C4-2B (cell line): ENCODE data around the gene OARD1.

Experiments used
- H3K27ac ChIP-seq: fragments of 450-650 bp; 2 replicates; pipeline ENCODE4 v1.5.1; 2017
- ZFX ChIP-seq: fragments of 450-650 bp; IDR thresholded peaks from 2 replicates; pipeline ENCODE4 v1.6.1; 2017
- TF ChIP-seq, protein P1 (sequence below): fragments of 450-650 bp; conservative IDR thresholded peaks from 2 replicates; pipeline ENCODE4 v1.5.1; 2017; ENCODE audit warnings: mild to moderate bottlenecking

Gene OARD1

DNA sequence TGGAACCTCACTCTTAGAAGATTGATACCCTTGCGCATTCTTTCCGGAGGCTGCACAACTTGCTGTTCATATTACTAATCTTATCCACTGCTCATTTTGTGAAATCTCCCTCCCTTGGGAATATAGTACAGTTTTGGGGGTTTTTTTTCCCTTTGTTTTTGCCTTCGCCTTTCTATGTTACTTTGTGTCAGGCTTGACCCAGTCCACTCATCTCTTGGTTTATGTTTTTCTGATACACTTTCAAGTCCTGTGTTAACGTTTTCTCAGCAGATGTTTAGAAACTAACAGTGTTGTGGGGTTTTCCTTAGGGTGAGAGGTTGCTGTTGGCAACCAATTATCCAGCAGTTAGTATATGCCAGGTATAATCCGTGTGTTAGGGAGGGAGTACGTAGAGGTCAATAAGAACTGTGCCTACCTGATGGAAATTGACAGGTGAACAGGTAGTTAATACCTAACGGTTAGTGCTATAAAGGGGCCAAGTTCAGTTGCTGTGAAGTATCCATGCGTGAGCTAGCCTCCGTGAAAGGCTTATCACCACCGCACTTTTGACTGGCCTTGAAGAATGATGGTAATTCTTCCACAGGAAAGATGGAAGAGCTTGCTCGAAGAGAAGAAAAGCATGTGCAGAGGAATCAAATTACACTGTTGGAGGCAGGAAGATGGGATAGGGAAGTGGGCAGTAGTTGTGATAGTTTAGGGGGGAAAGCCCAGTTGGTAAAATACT, 2.0 kb upstream of the OARD1 start:
- no peak for TF ChIP-seq ZFX
- TF ChIP-seq, protein P1, sequence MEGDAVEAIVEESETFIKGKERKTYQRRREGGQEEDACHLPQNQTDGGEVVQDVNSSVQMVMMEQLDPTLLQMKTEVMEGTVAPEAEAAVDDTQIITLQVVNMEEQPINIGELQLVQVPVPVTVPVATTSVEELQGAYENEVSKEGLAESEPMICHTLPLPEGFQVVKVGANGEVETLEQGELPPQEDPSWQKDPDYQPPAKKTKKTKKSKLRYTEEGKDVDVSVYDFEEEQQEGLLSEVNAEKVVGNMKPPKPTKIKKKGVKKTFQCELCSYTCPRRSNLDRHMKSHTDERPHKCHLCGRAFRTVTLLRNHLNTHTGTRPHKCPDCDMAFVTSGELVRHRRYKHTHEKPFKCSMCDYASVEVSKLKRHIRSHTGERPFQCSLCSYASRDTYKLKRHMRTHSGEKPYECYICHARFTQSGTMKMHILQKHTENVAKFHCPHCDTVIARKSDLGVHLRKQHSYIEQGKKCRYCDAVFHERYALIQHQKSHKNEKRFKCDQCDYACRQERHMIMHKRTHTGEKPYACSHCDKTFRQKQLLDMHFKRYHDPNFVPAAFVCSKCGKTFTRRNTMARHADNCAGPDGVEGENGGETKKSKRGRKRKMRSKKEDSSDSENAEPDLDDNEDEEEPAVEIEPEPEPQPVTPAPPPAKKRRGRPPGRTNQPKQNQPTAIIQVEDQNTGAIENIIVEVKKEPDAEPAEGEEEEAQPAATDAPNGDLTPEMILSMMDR: no peak
- H3K27ac ChIP-seq: peak overlapping the region; percentile 100

DNA sequence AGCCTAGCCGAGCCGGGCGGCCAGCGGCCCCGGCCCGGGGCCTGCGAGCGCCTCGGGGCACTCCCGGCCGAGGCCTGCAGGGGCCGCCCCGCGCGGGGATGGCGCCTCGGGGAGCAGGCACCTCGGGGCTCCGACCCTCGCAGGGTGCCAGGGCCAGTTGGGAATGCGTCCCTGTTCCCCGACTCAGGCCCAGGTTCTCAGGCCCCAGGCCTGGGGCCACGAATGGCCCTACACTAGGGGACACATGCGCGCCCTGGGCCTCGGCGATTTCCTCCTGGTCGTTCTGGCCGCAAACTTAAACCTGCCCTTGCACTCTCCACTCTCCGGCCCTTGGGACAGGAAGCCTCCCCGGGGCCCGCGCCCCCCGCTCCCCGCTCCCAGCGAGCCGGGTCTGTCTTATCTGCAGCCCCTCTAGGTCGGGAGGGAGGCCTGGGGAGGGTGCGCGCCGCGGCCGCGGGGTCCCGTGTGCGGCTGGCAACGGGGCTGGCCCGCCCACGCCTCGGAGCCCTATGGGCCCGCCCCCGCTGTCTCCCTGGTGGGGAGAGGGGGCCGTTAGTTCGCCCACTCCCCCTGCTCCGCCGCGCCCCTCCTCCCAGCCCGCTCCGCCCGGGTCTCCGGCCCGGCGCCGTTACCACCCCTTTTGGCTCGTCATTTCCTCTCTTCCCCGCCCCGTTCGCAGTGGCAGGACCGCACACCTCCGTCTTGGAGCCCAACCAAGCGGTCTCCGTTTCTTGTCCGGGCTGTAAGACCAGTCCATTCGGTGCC, 1.2 kb upstream of the OARD1 start:
- peak overlapping the region; percentile 100 for H3K27ac ChIP-seq
- TF ChIP-seq, protein P1: peak; percentile 60
- TF ChIP-seq ZFX: peak; percentile 99

DNA sequence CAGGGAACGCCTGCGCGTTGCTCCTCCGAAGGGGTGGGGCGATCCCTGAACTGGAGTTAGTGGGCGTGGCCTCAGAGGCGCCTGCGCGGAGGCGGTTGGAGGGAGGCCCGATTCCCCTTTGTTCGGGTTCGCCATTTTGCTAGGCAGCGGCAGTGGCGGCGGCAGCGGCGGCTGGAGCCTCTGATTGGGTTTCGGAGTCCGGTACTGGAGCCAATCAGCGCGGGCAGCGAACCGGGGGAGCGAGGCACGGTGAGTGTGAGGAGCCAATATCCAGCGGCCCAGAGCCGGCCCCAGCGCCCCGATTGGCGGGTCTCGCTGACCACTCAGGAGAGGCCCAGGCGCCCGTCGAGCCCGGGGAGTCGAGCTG, 663 bp upstream of the OARD1 start, which contains the start of gene NFYA:
Gene NFYA (plus strand): TSS at position 139 of the 367 bp plus-strand sequence. CDS start 6,116 bp downstream, outside the sequence.
- TF ChIP-seq ZFX: no peak
- TF ChIP-seq, protein P1: no peak

DNA sequence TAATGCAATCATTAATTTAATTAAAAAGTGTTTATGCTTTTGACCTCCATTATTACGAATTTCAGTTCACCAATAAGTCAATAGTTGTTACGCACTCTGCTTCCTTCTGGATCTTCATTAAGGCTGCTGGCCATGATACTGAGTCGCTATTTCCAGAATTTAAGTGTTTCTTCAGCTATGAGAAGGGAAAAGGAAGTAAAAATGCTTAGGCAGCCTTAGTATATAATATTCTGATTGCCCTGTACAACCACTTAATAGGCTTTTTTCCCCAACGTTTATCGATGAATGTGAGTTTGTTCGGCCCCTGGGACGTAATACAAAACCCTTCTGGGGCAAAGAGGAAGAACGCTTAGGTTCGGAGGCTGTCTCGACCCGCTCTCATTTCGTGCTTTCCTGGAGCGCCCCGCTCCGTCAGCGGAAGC, 644 bp downstream of the OARD1 start:
- H3K27ac ChIP-seq: peak overlapping the region; percentile 100
- TF ChIP-seq, protein P1: no peak; the same call in 1 of the 2 replicates
- TF ChIP-seq ZFX: no peak

More for the DNA sequence above, 663 bp upstream of the OARD1 start, which contains the start of gene NFYA:
- peak within 1 kb of the TSS; percentile 100 for H3K27ac ChIP-seq

DNA sequence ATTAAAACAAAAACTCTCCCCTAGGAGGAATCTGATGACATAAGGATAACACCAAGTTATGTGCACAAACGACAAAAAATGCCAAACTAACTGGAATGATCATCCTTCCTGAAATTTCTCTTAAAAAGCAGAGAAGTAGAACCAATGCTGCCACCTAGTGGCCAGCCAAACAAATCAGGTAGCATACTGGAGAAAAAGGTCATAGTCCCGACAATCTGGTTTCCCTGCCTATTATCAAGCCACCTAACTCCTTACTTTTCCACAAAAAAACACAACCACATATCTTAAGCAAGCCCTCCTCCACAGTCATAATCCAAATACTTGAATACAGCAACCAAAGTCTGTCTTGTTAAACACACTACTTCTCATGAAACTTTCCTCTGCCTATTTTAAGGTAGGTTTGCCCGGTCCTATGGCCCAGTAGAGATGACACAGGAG, 5.3 kb downstream of the OARD1 start:
- TF ChIP-seq, protein P1: peak; percentile 91
- TF ChIP-seq ZFX: no peak
- no peak overlapping the region for H3K27ac ChIP-seq

DNA sequence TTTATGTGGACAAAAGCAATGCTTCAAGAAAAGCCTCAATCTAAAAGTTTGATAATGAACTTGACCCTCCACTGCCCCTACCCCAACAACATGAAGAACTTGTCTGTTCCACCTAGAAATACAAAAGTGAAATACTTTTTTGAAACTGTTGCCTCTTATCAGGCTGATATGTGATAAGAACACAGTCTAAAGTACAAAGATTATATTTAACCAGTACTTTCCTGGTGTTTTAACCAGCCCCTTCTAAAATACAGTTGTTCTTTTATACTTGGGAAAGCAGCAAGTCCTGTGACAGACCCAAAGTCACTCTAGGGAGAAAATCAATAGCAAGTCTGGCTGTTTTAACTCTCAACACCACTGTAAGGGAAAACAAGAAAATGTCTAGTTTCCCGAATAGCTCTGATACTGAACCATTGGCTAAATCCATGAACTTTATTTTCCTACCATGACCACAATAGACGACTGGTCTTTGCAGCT, 6.6 kb downstream of the OARD1 start:
- TF ChIP-seq ZFX: no peak
- TF ChIP-seq, protein P1: no peak
- no peak overlapping the region for H3K27ac ChIP-seq

DNA sequence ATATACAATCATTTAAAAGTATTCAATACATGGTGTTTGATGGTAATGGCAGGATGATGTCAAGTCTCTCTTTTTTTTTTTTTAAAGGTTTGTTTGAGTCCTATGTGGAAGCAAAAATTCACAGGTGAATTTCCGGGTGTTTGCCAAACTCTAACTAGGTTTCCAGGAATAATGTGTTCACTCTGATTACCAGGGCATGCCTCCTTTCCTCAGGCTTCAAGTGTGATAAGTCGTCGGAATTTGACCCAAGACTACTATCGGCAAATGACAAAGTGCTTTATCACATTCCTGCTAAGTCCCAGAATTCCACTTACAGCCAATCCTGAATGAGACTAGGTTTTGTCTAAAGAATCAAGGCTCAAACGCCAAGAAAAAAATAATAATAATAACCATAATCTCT, 7.3 kb downstream of the OARD1 start:
- no peak for TF ChIP-seq ZFX
- TF ChIP-seq, protein P1: no peak
- H3K27ac ChIP-seq: no peak overlapping the region
